Measurements from ENCODE around the gene ASIC4. TPM values are rescaled to one million over a fixed set of nuclear protein-coding genes. Genes with fewer than 3 reads are reported as not detected.

ASIC4 gene
- total RNA-seq, 5 donors from 2014 or later (not counting 1 experiment from before 2014, with no cell fraction given) = 0.09 to 0.35 (median 0.20) TPM; not detected in 2

DNA sequence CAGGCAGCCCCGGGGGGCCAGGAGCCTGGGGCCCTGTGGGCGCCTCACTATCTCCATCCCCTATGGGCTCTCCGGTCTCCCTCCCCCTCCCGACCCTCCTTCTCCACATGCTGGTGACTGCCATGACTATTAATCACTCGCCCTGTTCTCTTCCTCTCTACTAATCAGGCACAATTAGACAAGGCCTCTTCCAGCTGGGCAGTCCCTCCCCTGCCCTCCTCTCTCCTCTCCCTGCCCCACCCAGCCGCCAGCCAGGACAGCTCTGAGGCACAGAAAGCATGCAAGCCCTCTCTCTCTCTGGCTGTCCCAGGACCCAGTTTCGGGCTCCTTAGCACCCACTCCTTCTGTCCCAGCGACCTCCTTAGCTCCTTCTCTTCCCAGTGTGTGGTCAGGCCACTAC, 5.8 kb downstream of the ASIC4 start:
- 61% methylated on average over 6 of the region's 8 CpGs for WGBS (ENCODE audit: insufficient coverage)
- Histone ChIP-seq H3K4me1 (ENCODE audit: control insufficient read depth in 1 of 2, extremely low read depth in 1 of 2, insufficient read depth in 2 of 2, low read length in 2 of 2) (peaks cover 0 to 23% of the 10 kb centered on the region in 2 experiments), H3K9me3 (no peaks in the 10 kb centered on the region), H3K27me3 (replicated peaks in 1 of 2; ENCODE audit: control insufficient read depth in 2 of 2, extremely low read depth in 1 of 2, insufficient read depth in 2 of 2, low read length in 1 of 2) (peaks cover 7 to 91% of the 10 kb centered on the region in 2 experiments), H3K36me3 (ENCODE audit: control insufficient read depth in 2 of 2, extremely low read depth in 1 of 2, insufficient read depth in 1 of 2, low read length in 1 of 2) (no peaks in the 10 kb centered on the region), H3K27ac (ENCODE audit: low read length) (no peak overlapping the region), H3K4me3 (ENCODE audit: control insufficient read depth in 1 of 2, extremely low read depth in 1 of 2, low read length in 1 of 2) (no peak overlapping the region)
- Mint-ChIP-seq H3K9me3 (no peaks in the 10 kb centered on the region), H3K4me3 (no peak overlapping the region), H3K27me3 (peaks cover 79 to 84% of the 10 kb centered on the region in 2 donors), H3K4me1 (peaks cover 14 to 19% (median 19%) of the 10 kb centered on the region in 3 donors), H3K27ac (no peak overlapping the region), H3K36me3 (no peaks in the 10 kb centered on the region)
- ChIA-PET CTCF (interaction anchor here (0.6 to 1.4 kb wide), 8 partner anchors 10 to 118 kb away, joined by 3 to 7 read pairs (median 4); partner anchors contain the start of gene GMPPA (in 1 of the 2)), POLR2A (no interaction called here)
- DNase-seq = no peak
- ATAC-seq (replicated peaks in 1 of 4) = no peak

DNA sequence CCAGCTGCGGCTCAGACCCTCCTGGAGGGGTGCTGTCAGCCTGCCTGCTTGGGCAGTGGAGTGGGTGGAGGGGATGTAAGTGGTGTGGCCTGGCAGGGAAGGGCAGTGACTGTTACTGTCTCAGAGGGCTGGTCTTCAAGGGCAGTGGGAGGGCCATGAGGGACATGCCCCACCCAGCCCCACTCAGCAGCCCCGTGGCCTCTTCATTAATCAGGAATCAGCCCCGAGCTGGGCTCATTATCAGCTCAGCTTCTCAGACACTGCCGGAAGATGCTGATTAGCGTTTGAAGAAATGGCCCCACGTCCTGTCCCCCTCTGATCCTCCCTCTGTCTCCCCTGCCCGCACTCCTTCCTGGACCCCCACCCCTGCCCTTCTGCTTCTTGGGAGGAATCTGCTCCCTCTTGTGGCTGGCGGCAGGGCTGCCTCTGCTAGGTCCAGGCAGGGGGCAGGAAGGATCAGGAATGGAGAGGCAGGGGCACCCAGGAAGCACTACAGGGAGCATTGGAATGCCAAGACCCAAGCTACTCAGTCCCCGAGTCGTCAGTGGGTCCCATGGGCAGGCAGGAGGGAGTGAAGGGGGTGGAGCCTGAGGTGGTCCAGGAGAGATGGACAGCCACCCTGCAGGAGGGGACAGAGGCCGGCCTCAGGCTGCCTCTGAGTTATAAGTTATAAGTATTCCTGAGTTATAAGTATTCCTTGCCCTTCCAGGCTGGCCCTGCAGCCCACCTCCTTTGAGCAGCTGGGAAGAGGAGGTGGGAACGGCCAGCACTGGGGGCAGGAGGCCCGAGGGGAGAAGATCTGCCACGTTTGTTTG, 7.0 kb downstream of the ASIC4 start:
- WGBS (ENCODE audit: insufficient coverage) = 12% methylated on average over 11 of the region's 14 CpGs
- H3K9me3 ChIP-seq = no peaks in the 10 kb centered on the region
- DNase-seq (peak in 1 of 35 experiments; percentile 25), ATAC-seq (replicated peaks in 1 of 4) (peak in 3 of 4 experiments; percentile 22 to 58 (median 26))
- H3K27ac ChIP-seq (ENCODE audit: low read length) = no peak overlapping the region
- H3K4me3 ChIP-seq (ENCODE audit: control insufficient read depth in 1 of 2, extremely low read depth in 1 of 2, low read length in 1 of 2) = no peak overlapping the region
- peaks cover 0 to 23% of the 10 kb centered on the region in 2 experiments for H3K4me1 ChIP-seq (ENCODE audit: control insufficient read depth in 1 of 2, extremely low read depth in 1 of 2, insufficient read depth in 2 of 2, low read length in 2 of 2)
- Mint-ChIP-seq H3K4me1 (peaks cover 14 to 19% (median 17%) of the 10 kb centered on the region in 3 donors), H3K9me3 (no peaks in the 10 kb centered on the region), H3K27me3 (peaks cover 83 to 84% of the 10 kb centered on the region in 2 donors), H3K4me3 (peak overlapping the region in 1 of 3 donors; percentile 64), H3K27ac (peak overlapping the region in 1 of 2 donors; percentile 1), H3K36me3 (no peaks in the 10 kb centered on the region)
- POLR2A ChIA-PET = interaction anchor here in 1 of 2 donors (0.6 kb wide), 1 partner anchor 135 kb away, joined by 3 read pairs; no protein-coding TSS in a partner anchor
- CTCF ChIA-PET = interaction anchor here (0.9 to 1.4 kb wide), 4 partner anchors 8 to 23 kb away, joined by 4 to 7 read pairs (median 6); partner anchors contain the start of gene GMPPA (in 1 of the 2)
- H3K36me3 ChIP-seq (ENCODE audit: control insufficient read depth in 2 of 2, extremely low read depth in 1 of 2, insufficient read depth in 1 of 2, low read length in 1 of 2) = no peaks in the 10 kb centered on the region
- H3K27me3 ChIP-seq (replicated peaks in 1 of 2; ENCODE audit: control insufficient read depth in 2 of 2, extremely low read depth in 1 of 2, insufficient read depth in 2 of 2, low read length in 1 of 2) = peaks cover 7 to 90% of the 10 kb centered on the region in 2 experiments

DNA sequence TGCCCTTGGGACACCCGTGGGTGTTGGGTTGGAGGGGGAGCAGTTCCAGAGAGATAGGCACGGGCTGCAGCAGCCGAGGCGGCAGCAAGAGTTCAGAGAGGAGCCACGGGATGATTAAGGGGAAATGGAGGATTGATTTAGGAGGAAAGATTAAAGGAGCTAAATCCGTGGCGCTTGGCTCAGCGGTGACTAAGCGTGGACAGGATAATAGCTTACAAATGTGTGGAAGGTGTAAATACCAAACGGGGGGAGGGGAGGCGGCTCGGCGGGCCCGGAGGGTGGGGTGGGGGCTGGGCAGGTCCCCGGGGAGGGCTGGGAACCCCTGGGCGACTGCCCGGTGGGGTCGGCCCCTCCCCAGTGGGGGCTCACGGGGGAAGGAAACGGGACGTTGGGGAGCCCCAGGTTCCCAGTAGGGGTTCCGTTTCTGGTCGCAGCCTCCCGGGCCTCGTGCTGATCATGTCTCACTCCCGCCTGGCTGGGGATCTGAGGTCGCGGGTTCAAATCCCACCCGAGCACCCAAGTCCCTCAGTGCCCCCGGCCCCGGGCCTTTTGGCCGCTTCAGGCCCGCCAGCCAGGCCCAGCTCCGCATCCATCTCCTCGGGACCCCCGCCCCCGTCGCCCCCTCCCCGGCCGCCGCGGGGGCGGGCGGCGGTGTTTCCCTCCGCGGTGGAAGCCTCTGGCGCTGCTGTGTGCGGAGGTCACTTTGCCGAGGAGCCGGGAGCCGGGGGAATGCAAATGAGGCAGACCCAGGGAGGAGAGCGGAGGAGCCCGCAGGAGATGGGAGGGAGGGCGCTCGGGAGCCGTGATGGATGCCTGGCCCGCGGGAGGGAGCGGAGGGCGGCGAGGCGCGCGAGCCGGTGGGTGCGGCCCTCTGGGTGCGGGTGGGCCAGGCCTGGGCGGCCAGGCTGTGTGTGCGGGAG, 8.1 kb downstream of the ASIC4 start:
- Histone ChIP-seq H3K27me3 (replicated peaks in 1 of 2; ENCODE audit: control insufficient read depth in 2 of 2, extremely low read depth in 1 of 2, insufficient read depth in 2 of 2, low read length in 1 of 2) (peaks cover 7 to 90% of the 10 kb centered on the region in 2 experiments), H3K36me3 (ENCODE audit: control insufficient read depth in 2 of 2, extremely low read depth in 1 of 2, insufficient read depth in 1 of 2, low read length in 1 of 2) (no peaks in the 10 kb centered on the region), H3K4me1 (ENCODE audit: control insufficient read depth in 1 of 2, extremely low read depth in 1 of 2, insufficient read depth in 2 of 2, low read length in 2 of 2) (peaks cover 0 to 23% of the 10 kb centered on the region in 2 experiments), H3K4me3 (ENCODE audit: control insufficient read depth in 1 of 2, extremely low read depth in 1 of 2, low read length in 1 of 2) (no peak overlapping the region), H3K9me3 (no peaks in the 10 kb centered on the region), H3K27ac (ENCODE audit: low read length) (no peak overlapping the region)
- no peaks in the 10 kb centered on the region for H3K36me3 Mint-ChIP-seq
- WGBS (ENCODE audit: insufficient coverage) = 4% methylated on average over 53 of the region's 70 CpGs
- no peak overlapping the region for H3K27ac Mint-ChIP-seq
- DNase-seq = no peak
- ChIA-PET POLR2A (no interaction called here), CTCF (interaction anchor here in 1 of 2 donors (0.6 to 1.2 kb wide), 3 partner anchors 16 to 38 kb away, joined by 3 to 4 read pairs (median 3); a partner anchor contains a TSS)
- no peaks in the 10 kb centered on the region for H3K9me3 Mint-ChIP-seq
- peak overlapping the region in 1 of 3 donors; percentile 64 for H3K4me3 Mint-ChIP-seq
- peaks cover 80 to 84% of the 10 kb centered on the region in 2 donors for H3K27me3 Mint-ChIP-seq
- ATAC-seq (replicated peaks in 1 of 4) = peak in 2 of 4 experiments; percentile 30 to 31
- H3K4me1 Mint-ChIP-seq = peaks cover 14 to 19% (median 17%) of the 10 kb centered on the region in 3 donors

DNA sequence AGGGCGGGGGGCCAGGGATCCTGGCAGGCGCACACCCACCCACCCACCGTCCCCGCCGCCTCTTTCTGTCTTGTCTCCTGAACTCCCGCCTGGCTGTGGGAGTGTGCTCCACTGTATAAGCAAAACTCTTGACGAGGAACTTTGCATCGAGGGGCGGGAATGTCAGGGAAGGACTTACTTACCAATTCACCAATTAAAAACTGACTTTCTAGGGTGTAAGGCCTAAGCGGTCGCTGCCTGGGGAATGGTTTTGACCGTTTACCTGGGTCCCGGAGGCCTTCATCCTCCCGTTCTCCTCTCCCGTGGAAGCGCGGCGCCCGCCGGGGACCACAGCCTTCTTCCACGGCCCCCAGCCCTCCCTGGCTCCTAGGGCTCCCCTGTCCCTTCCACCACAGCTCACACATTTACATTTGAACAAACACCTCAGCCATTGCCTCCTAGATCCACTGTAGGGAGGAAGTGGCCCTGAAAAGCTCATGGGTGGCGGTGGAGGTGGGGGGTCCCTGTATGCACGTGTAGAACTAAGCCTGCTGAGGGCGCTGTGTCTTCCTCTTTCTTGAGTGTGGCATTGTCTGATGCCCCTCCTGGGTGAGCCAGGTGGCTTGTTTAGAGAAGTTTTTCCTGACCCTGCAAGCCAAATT, 8.9 kb downstream of the ASIC4 start:
- POLR2A ChIA-PET = no interaction called here
- H3K27me3 Mint-ChIP-seq = peaks cover 80 to 84% of the 10 kb centered on the region in 2 donors

DNA sequence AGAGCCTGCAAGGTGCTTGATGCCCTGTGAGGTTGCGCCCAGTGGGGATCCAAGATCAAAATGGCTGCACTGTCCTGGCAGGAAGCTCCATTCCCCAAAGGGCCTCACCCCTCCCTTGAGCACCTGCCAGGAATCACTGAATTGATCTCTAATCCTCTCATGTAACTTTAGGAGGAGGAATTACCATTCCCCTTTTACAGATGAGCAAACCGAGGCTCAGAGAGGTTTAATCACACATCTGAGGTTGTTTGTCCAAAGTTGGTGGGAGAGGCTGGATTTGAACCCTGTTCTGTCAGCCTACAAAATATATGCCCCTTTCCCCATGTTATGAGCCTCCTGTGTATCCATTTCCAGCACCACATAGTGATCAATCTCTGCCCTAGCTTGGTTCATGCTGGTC, 10.5 kb downstream of the ASIC4 start:
- peaks cover 7 to 93% of the 10 kb centered on the region in 2 experiments for H3K27me3 ChIP-seq (replicated peaks in 1 of 2; ENCODE audit: control insufficient read depth in 2 of 2, extremely low read depth in 1 of 2, insufficient read depth in 2 of 2, low read length in 1 of 2)

More for the DNA sequence above, 8.9 kb downstream of the ASIC4 start:
- no peaks in the 10 kb centered on the region for H3K36me3 Mint-ChIP-seq
- 10% methylated on average over 8 of the region's 24 CpGs for WGBS (ENCODE audit: insufficient coverage)
- no peak overlapping the region for H3K4me3 ChIP-seq (ENCODE audit: control insufficient read depth in 1 of 2, extremely low read depth in 1 of 2, low read length in 1 of 2)
- H3K9me3 ChIP-seq = no peaks in the 10 kb centered on the region
- no peaks in the 10 kb centered on the region for H3K9me3 Mint-ChIP-seq
- no peaks in the 10 kb centered on the region for H3K36me3 ChIP-seq (ENCODE audit: control insufficient read depth in 2 of 2, extremely low read depth in 1 of 2, insufficient read depth in 1 of 2, low read length in 1 of 2)
- H3K4me3 Mint-ChIP-seq = peak overlapping the region in 2 of 3 donors; percentile 55 to 58
- peak in 1 of 35 experiments; percentile 18 for DNase-seq
- peaks cover 0 to 23% of the 10 kb centered on the region in 2 experiments for H3K4me1 ChIP-seq (ENCODE audit: control insufficient read depth in 1 of 2, extremely low read depth in 1 of 2, insufficient read depth in 2 of 2, low read length in 2 of 2)
- peak in 1 of 4 experiments; percentile 38 for ATAC-seq (replicated peaks in 1 of 4)
- no peak overlapping the region for H3K27ac Mint-ChIP-seq
- CTCF ChIA-PET = interaction anchor here (0.6 to 1.2 kb wide), 4 partner anchors 27 to 60 kb away, joined by 3 read pairs; a partner anchor contains a TSS
- H3K27ac ChIP-seq (ENCODE audit: low read length) = no peak overlapping the region
- H3K27me3 ChIP-seq (replicated peaks in 1 of 2; ENCODE audit: control insufficient read depth in 2 of 2, extremely low read depth in 1 of 2, insufficient read depth in 2 of 2, low read length in 1 of 2) = peaks cover 7 to 93% of the 10 kb centered on the region in 2 experiments
- H3K4me1 Mint-ChIP-seq = peaks cover 14 to 19% (median 17%) of the 10 kb centered on the region in 3 donors

More for the DNA sequence above, 10.5 kb downstream of the ASIC4 start:
- H3K4me3 ChIP-seq (ENCODE audit: control insufficient read depth in 1 of 2, extremely low read depth in 1 of 2, low read length in 1 of 2) = no peak overlapping the region
- no peaks in the 10 kb centered on the region for H3K36me3 ChIP-seq (ENCODE audit: control insufficient read depth in 2 of 2, extremely low read depth in 1 of 2, insufficient read depth in 1 of 2, low read length in 1 of 2)
- H3K9me3 ChIP-seq = no peaks in the 10 kb centered on the region
- 100% methylated on average over 1 of the region's 2 CpGs for WGBS (ENCODE audit: insufficient coverage)
- no peak overlapping the region for H3K27ac Mint-ChIP-seq
- no peaks in the 10 kb centered on the region for H3K36me3 Mint-ChIP-seq
- no peaks in the 10 kb centered on the region for H3K9me3 Mint-ChIP-seq
- no peak for ATAC-seq (replicated peaks in 1 of 4)
- ChIA-PET CTCF (no interaction called here), POLR2A (interaction anchor here in 1 of 2 donors (0.6 kb wide), 1 partner anchor 16 kb away, joined by 5 read pairs; no protein-coding TSS in a partner anchor)
- H3K27ac ChIP-seq (ENCODE audit: low read length) = no peak overlapping the region
- DNase-seq = no peak
- peaks cover 14 to 19% (median 17%) of the 10 kb centered on the region in 3 donors for H3K4me1 Mint-ChIP-seq
- no peak overlapping the region for H3K4me3 Mint-ChIP-seq
- H3K4me1 ChIP-seq (ENCODE audit: control insufficient read depth in 1 of 2, extremely low read depth in 1 of 2, insufficient read depth in 2 of 2, low read length in 2 of 2) = peaks cover 0 to 24% of the 10 kb centered on the region in 2 experiments
- peaks cover 81 to 90% of the 10 kb centered on the region in 2 donors for H3K27me3 Mint-ChIP-seq
